GM19351 (cell line): ENCODE results near the gene TAAR8.
"Not testable (repeated sequence)": the region's sequence is repeated elsewhere in the genome, so short reads cannot be mapped to it uniquely, and the experiment has no call there.

ENCODE experiments used
- ATAC-seq: cut with Tn5 transposase; IDR thresholded peaks from one replicate; pipeline ENCODE4 v1.9.1; 2021; ENCODE audit warnings: mild to moderate bottlenecking, moderate library complexity; ENCODE audit not compliant: unreplicated experiment

TAAR8 gene, protein sequence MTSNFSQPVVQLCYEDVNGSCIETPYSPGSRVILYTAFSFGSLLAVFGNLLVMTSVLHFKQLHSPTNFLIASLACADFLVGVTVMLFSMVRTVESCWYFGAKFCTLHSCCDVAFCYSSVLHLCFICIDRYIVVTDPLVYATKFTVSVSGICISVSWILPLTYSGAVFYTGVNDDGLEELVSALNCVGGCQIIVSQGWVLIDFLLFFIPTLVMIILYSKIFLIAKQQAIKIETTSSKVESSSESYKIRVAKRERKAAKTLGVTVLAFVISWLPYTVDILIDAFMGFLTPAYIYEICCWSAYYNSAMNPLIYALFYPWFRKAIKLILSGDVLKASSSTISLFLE

DNA sequence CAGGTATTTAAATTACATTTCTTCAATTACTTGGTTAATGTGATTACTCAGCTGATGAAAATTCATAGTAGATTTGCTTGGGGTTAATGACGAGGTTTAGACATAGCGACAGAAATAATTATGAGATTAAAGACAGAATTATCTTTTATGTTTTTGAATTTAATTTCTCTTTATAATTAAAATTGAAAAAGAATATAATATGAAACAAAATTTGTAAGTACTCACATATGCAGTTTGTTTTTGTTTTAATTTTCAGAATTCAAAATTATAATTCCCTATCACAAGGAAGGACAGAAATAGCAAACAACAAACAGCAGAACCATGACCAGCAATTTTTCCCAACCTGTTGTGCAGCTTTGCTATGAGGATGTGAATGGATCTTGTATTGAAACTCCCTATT is at the start of gene TAAR8:
Gene TAAR8, plus strand, starts transcription at position 301 of the 400 bp plus-strand sequence. Its CDS starts 21 bp downstream, at position 322.
- no peak for ATAC-seq

DNA sequence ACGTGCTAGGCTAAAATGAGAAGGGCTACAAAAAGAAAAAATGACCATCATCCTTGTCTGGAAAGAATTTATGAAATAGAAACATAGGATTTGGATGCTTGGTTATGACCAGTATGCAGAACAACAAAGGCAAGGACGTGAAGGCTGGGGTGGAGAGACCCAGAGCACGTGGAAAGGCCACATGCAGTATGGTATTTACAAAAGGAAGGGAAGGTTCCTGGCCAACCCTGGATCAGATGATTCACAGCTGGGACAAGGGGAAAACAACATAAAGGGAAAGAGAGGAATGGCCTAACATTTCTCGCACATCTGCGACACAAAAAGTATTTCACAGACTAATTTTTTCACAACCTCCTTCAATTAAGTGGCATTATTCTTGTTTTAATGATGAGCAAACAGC is 47.7 kb upstream of the TAAR8 start:
- no peak for ATAC-seq

DNA sequence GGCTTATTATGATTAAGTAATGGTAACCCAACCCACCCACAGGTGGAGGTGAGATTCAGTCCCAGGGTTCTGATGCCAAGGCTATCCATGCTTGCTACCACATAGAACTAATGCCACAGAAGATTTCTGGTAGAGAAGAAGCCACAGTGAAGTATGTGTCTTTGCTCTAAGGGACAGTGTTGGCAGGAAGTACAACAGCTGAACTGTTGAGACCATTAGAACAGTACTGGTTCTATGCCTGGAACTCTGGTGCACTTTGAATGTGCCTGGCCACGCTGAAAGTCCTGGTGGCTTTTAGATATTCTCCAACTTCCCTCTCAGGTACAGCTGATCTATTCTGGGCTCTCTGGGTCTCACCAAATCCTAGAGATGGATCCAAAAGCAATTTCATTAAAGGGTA is 47.3 kb upstream of the TAAR8 start:
- ATAC-seq, result peak; percentile 42

DNA sequence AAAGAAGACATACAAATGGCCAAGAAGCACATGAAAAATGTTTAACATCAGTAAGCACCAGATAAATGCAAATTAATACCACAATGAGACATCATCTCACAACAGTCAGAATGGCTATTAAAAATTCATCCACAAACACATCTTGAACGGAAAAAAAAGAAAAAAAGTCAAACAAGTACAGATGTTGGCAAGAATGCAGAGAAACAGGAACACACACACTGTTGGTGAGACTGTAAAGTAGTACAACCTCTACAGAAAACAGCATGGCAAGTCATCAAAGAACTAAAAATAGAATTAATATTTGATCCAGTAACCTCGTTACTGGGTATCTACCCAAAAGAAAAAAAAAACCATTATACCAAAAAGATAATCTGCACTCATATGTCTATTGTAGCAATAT is 46.0 kb upstream of the TAAR8 start:
- ATAC-seq, result no peak

DNA sequence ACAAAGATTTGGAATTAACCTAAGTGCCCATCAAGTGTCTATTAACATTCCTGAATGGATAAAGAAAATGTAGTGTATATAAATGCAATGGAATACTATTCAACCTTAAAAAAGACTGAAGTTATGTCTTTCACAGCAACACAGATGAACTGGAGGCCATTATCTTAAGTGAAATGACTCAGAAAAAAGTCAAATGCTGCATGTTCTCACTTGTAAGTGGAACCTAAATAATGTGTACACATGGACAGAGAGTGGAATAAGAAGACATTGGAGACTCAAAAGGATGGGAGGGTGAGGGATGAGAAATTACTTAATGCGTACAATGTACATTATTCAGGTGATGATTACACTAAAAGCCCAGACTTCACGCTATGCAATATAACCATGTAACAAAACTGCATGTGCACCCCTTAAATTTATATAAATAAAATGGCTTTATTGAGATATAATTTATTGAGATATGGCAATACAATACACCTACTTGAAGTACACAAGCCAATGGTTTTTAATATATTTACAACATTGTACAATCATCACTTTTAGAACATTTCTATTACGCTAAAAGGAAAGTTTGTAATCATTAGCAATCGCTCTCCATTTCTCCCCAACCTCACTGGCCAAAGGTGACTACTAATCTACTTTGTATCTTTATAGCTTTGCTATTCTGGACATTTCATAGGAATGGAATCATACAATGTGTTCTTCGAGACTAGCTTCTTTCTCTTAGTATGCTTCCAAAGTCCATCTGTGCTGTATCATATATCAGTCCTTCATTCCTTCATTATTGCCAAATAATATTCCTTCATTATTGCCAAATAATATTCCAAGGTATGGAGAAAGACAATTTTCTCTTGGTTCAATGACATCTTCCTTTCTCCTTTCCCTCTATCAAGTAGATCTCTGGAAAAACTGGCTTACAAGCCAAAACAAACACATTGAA is 45.3 kb upstream of the TAAR8 start:
- no peak for ATAC-seq

DNA sequence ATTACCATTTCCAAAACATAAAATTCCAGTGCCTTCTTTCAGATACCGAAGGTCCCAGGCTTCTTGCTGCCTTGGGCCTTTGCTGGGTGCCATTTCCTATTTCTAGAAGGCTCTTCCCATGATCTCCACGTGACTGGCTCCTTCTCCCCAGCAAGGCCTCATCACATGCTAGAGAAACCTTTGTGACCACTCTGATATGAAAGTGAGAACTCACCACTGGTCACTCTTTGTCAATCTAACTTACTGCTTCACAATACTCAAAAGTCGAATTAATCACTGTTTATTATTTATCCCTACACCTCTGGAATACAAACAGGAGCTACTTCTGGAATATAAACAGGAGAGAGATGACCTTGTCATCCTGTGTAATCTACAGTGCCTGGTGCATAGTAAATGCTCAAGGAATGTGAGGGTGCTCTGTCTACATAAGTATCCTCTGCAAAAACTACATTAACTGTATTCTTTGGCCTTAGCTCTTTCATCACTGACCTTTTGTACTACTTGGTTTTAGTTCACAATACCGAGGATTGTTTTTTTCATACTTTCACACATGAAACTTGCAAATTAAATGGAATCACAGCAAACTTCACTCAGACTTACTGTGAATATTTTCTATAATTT is 41.2 kb upstream of the TAAR8 start:
- ATAC-seq, result no peak

DNA sequence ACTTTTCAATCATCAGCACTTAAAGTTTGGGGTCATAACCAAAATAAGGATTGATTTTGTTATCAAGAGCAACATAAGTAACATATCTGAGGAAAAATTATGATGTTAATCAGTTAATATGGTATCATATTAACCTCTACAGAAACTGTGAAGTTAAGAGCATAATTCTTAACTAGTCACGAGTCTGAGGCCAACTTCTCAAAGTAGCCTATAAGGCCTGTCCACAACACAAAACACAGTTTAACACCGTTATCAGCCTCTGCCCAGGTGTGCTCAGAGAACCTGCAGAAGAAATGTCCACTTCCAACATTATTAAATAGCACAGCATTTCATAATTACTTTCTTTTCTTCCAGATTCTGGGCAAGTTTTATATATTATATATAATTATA is 40.6 kb upstream of the TAAR8 start:
- no peak for ATAC-seq

DNA sequence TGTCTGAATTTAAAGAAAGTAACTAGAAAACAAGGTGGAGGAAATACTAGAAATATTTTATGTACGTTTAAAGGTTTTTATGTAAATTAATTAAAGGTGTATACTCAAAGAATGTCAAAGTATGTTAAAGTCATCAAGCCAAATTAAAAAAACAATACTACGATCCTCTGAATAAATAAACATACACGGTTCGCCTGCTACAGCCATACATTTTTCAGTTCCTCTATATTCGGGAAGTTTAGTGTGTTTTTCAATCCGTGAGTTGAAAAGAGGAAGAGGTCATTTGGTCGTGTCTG is 40.2 kb upstream of the TAAR8 start:
- no peak for ATAC-seq

DNA sequence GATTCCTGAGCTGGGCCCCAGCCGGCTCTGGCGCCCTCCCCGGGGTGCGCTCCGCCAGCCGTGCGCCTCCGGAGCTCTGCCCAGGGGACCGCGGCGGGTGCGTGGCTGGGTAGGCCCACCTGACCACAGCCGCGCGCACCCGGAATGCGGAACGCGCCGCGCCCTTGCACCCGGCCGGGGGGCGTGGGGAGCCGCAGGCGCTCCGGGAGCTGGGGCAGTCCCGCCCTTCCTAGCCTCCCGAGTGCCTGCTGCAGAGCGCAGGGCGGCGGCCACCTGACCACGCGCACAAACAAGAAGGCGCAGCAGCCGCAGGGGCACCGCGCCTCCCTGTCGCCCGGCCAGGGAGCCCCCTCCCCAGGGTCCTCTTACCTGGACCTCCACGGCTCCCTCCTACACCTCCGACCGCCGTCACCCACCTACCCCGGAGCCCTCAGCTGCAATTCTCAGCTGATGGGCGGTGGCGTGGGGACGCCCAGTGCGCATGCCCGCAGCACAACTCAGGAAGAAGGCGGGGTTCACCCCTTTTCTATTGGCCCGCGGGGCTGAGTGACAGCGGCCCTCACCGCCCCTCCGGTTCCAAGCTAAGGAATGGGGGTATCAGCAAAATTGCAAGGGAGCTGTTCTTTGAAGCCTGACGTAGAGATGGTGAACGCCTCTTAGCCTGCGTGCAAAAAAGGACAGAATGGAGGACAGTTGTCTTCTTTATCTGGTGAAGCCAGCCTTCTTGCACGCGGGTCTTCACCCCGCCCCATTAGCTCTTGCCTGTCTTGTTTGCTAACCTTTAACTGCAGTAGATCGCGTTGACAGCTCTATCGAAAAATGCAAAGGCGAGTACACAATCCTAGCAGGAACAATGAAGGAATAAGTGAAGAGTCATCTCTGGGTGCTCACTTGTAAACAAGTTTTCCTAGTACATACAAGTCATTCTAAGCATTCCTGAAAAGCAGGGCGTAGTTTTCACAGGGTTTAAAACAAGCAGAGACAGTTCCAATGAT is 39.5 kb upstream of the TAAR8 start, which contains the start of gene STX7:
Gene STX7, minus strand, starts transcription at position 479 of the 995 bp plus-strand sequence. CDS start 9,586 bp downstream, outside the sequence.
- ATAC-seq, result peak; percentile 86

DNA sequence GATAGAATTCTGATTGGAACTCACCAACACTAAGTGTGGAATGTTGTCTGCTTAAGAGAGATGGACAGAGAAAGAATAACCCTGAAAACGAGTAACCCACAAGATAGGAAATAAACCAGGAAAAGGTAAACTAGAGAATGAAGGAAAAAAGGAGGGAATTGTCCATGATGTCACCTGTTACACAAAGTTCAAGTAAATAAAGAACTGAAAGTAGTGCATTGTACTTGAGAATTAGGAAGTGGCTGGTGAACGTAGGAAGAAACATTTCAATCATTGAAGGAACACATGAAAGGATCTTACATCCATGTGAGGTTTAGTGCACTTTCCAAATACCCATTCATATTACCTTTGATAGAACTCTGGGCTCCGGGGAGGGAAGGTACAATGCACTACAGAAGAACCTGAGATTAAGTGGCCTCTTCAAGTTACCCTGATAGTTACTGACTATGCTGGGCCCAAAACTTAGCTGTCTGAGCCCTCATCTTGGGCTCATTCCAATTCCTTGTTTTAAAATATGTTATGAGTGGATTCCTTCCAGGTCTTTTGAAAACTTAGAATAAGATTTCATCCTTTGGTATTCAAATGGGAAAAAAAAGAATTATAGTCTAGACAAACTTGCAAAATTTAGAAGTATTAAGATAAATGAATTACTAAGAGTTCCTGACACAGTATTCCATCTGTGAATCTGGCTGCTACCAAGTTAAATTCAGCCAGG is 38.5 kb upstream of the TAAR8 start:
- ATAC-seq, result no peak

DNA sequence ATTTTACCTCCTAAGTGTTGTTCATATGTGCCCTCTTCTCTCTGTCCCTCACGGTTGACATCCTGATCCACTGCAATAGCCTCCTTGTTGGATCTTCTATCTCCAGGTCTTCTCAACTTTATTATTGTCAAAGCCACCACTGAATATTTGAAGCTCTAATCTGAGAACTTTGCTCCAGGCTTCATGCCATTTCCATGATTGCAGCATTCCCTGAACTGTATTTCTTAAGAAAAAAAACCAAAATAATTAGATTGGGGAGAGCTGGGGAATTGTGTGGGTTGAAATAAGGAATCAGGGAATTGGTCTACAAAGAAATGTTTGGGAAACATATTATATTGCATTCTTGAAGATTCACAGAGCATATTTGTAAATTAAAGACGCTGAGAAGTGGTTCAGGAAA is 37.1 kb upstream of the TAAR8 start:
- ATAC-seq, result no peak

DNA sequence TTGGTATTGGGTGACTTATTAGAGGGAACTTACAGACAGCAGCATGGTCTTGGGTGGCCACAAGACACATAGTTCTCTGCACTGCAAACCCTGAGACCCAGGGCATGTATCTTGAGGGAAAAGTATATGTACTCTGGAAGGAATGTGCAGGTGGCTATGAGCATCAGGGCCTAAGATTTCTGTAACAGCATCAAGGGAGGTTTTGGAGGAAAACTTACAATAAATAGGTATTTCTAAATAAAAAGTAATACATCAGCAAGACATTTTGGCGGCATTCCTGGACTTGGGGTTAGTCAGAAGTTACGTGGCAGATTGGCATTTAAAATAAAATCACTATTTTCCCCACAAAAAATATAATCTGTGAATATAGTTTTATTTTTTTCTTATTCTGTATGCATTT is 31.5 kb upstream of the TAAR8 start:
- ATAC-seq, result no peak

DNA sequence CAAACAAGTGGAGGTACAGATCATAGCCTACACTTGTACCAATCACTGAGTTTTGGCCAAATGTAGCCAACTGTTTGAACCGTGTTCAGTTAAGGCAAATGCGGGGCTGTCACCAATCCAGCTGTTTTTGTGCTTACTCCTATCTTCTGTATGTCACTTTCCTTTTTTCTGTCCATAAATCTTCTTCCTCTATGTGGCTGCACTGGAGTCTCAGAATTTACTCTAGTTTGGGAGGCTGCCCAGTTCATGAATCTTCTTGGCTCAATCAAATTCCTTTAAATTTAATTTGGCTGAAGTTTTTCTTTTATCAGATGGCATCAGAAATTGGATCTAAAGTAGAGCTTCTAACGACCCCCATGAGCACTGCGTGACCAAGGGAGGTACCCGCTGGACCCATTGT is 27.8 kb upstream of the TAAR8 start:
- no peak for ATAC-seq

DNA sequence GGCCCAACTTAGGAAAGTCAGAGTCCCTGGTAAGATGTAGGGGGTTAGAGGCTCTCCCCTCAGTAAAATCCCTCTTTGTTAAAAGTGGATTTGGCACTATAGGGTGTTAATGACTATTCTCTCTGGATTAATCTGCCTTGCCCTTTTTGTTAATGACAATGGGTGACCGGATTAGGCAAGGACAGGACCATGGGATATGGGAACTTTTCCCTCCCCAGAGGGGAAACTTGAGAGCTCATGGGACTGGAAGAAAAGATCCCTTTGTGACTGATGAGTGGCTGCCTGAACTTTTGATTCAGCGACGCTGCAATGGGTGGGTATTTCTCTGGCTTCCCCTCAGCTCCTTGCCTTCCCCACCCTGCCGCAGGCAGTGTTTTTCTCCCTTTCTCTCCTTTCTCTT is 26.6 kb upstream of the TAAR8 start:
- ATAC-seq, result no peak

DNA sequence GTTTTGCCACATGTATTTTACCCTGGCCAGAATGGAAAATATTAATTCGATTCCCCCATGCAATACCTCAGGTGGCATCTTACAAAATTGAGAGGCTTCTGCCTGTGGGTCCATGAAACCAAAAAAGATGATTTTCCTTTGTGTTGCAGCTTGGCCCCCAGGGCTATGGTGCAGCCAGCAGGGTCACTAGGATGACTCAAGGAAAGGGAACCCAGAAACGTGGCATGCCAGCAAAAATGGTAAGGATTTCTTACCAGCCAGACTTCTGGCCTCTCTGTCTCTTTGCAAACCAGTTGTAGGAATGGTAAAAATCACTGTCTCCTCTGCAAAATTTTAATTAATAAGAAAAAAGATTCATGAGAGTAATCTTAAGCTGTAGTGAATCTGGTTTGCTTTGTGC is 26.0 kb upstream of the TAAR8 start:
- ATAC-seq, result no peak

DNA sequence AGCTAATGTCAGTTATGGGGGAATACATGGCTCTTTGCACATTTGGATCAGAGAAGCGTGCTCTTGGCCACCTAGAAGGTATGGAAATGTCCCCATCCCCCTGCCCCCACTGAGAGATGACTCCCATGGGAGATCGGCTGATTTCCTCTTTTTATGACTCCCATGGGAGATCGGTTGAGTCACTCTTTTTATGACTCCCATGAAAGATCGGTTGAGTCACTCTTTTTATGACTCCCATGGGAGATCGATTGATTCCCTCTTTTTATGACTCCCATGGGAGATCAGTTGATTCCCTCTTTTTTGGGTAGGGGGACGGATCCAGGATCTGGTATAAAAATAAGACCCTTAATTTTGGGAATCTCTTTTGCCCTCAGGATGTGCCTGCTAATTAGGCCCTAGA is 24.7 kb upstream of the TAAR8 start:
- no peak for ATAC-seq

DNA sequence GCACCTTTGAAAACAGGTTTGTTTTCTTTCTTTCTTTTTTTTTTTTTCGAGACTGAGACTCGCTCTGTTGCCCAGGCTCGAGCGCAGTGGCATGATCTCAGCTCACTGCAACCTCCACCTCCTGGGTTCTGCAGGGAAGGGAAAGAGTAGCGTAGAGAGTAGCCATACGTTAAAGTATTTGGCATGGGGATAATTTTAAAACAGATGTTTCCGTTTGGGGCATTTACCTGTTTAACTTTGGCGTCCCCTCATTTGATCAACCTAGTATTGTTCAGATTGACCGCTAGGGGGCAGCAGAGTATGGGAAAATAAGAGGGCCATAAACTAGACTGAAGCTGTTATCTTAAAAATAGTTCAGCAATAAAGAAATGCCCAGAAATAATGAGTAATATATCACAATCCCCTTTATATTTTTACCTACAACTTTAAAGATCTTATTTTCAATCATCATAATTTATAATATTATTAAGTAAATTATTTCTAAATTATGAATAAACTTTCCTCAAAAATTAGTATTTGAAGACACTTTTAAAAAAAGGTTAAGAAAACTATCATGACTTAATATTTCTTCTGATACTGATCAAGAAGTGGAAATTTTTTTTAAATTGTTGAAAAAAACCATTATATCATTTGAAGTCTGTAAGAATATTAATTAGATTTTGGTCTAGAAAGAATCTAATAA is 22.0 kb upstream of the TAAR8 start:
- peak; percentile 95 for ATAC-seq

DNA sequence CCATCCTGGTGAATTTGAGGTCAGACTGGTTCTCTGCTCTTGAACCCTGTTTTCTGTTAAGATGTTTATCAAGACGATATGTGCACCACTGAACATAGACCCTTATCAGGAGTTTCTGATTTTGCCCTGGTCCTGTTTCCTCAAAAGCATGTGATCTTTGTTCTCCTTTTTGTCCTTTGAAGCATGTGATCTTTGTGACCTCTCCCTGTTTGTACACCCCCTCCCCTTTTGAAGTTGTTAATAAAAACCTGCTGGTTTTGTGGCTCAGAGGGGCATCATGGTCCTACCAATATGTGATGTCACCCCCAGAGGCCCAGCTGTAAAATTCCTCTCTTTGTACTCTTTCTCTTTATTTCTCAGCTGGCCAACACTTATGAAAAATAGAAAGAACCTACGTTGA is 17.9 kb upstream of the TAAR8 start:
- ATAC-seq, result not testable (repeated sequence)

DNA sequence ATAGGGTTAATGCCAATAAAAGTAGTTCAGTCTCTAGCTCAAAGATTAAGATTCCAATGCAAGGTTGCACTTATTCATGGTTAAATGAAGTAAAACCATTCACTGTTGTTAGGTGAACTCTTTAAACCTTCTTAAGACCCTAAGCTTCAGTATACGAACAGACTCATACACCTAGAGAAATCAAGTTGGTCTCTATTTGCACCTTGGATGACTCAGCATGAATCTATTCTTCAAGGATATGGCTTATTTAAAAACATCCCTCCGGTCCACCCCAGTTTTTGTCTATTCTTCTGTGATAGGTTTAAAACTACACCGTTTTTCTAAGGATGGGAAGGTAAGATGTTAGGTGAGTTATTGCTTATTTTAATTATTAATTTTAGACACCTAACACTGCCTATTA is 15.3 kb upstream of the TAAR8 start:
- no peak for ATAC-seq
